Neural progenitor cell (in vitro differentiated cells): Measurements from ENCODE around the gene PRDM16.

Source experiments
- CTCF ChIP-seq: fragments of 200-600 bp; sonication (generic); IDR thresholded peaks from 2 replicates; pipeline ENCODE4 v1.5.1; 2017; ENCODE audit warnings: antibody characterized with exemption, mild to moderate bottlenecking
- EZH2phosphoT487 ChIP-seq: fragments of 200-600 bp; sonication (generic); IDR thresholded peaks from 2 replicates; pipeline ENCODE4 v1.6.1; 2017; ENCODE audit warnings: antibody characterized with exemption

GRCh38 chr1:3065396-3065795 lies 3.6 kb upstream of the PRDM16 start:
- TF ChIP-seq EZH2phosphoT487: no peak
- TF ChIP-seq CTCF: no peak
